Central memory CD8-positive, alpha-beta T cell (primary cell): ENCODE results near the gene ZMYND8.

Source experiments
- ATAC-seq: fragments of 150-1000 bp; cut with Tn5 transposase; replicated peaks from 2 replicates; pipeline ENCODE4 v1.10.0; 2022; ENCODE audit warnings: mild to moderate bottlenecking, moderate FRiP score, moderate number of reproducible peaks; ENCODE audit not compliant: poor library complexity, severe bottlenecking; ENCODE audit errors: extremely low read depth
- DNase-seq, 2 donors: peaks; one replicate each; pipeline ENCODE4 v3.0.0; 2021; ENCODE audit warnings: low spot score in 2 of 2
- H3K27ac Mint-ChIP-seq: one replicate; pipeline ENCODE4 v1.8.0; 2022; ENCODE audit warnings: low read depth, mild to moderate bottlenecking, moderate library complexity, mixed read lengths
- H3K27me3 Mint-ChIP-seq: one replicate; pipeline ENCODE4 v1.8.0; 2022; ENCODE audit warnings: mixed read lengths
- H3K36me3 Mint-ChIP-seq: one replicate; pipeline ENCODE4 v1.8.0; 2022; ENCODE audit warnings: mild to moderate bottlenecking, moderate library complexity, mixed read lengths; ENCODE audit not compliant: insufficient read depth
- H3K4me1 Mint-ChIP-seq: one replicate; pipeline ENCODE4 v1.8.0; 2022; ENCODE audit warnings: mixed read lengths
- H3K4me3 Mint-ChIP-seq: one replicate; pipeline ENCODE4 v1.8.0; 2022; ENCODE audit warnings: mild to moderate bottlenecking, moderate library complexity, mixed read lengths
- H3K9me3 Mint-ChIP-seq: one replicate; pipeline ENCODE4 v1.8.0; 2022; ENCODE audit warnings: mixed read lengths

The ZMYND8 gene

GRCh38 chr20:47239719-47240067, 116.8 kb downstream of the ZMYND8 start:
- Mint-ChIP-seq H3K27me3 (no peaks in the 10 kb centered on the region), H3K4me3 (no peak overlapping the region), H3K36me3 (peaks cover 48% of the 10 kb centered on the region), H3K27ac (no peak overlapping the region), H3K9me3 (no peaks in the 10 kb centered on the region), H3K4me1 (peaks cover 9% of the 10 kb centered on the region)
- DNase-seq (no peak), ATAC-seq (no peak)

GRCh38 chr20:47238780-47239718, 117.5 kb downstream of the ZMYND8 start:
- Mint-ChIP-seq H3K36me3 (peaks cover 53% of the 10 kb centered on the region), H3K4me1 (peaks cover 6% of the 10 kb centered on the region), H3K27me3 (no peaks in the 10 kb centered on the region), H3K9me3 (no peaks in the 10 kb centered on the region), H3K4me3 (no peak overlapping the region), H3K27ac (no peak overlapping the region)
- ATAC-seq (no peak), DNase-seq (no peak)

DNA sequence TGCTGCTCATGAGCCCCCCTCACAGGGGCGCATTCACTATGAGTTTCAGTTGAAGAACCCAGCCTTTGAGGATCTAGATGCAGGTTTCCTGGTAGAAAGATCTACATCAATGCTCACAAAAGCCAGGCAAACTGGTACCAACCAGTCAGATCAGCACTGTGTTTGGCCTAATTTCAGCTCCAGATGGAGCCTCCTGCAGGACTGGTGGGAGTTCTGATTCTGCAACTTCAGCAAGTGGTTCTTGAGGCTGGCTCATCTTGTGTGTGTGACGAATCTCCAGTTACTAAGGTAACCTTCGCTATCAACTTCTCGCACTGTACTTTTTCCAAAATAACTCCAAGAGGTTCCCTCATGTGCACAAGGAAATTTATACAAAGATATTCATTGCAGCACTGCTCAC, 118.8 kb downstream of the ZMYND8 start:
- H3K4me3 Mint-ChIP-seq = no peak overlapping the region

GRCh38 chr20:47236639-47236900, 119.9 kb downstream of the ZMYND8 start:
- DNase-seq (no peak), ATAC-seq (no peak)
- no peak overlapping the region for H3K4me3 Mint-ChIP-seq
- H3K27ac Mint-ChIP-seq = no peak overlapping the region
- H3K27me3 Mint-ChIP-seq = no peaks in the 10 kb centered on the region
- no peaks in the 10 kb centered on the region for H3K4me1 Mint-ChIP-seq
- H3K36me3 Mint-ChIP-seq = peaks cover 55% of the 10 kb centered on the region
- no peaks in the 10 kb centered on the region for H3K9me3 Mint-ChIP-seq

More for the DNA sequence above, 118.8 kb downstream of the ZMYND8 start:
- Mint-ChIP-seq H3K4me1 (no peaks in the 10 kb centered on the region), H3K27me3 (no peaks in the 10 kb centered on the region), H3K36me3 (peaks cover 51% of the 10 kb centered on the region), H3K9me3 (no peaks in the 10 kb centered on the region), H3K27ac (no peak overlapping the region)
- ATAC-seq (no peak), DNase-seq (no peak)

- H3K9me3 Mint-ChIP-seq = no peaks in the 10 kb centered on the region
- H3K4me1 Mint-ChIP-seq = no peaks in the 10 kb centered on the region
- DNase-seq (no peak), ATAC-seq (no peak)
- no peak overlapping the region for H3K27ac Mint-ChIP-seq
- peaks cover 56% of the 10 kb centered on the region for H3K36me3 Mint-ChIP-seq
- no peak overlapping the region for H3K4me3 Mint-ChIP-seq
- H3K27me3 Mint-ChIP-seq = no peaks in the 10 kb centered on the region
Observed at GRCh38 chr20:47235853-47236638, 120.5 kb downstream of the ZMYND8 start.

DNA sequence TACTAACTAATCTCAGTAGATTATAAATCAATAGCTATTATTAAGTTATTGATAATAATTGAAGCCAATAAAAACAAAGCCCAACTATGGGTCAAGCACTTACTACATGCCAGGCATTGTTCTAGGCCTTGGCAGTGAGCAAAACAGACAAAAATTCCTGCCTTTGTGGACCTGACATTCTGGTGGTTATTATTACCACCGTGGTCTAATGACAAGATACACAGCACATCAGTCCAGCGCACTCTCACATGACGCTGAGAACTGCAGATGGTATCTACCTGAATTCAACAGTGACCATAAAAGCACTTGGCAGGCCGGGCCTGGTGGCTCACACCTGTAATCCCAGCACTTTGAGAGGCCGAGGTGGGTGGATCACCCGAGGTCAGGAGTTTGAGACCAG, 121.4 kb downstream of the ZMYND8 start:
- Mint-ChIP-seq H3K27ac (no peak overlapping the region), H3K9me3 (no peaks in the 10 kb centered on the region), H3K4me1 (no peaks in the 10 kb centered on the region), H3K4me3 (no peak overlapping the region), H3K36me3 (peaks cover 61% of the 10 kb centered on the region), H3K27me3 (no peaks in the 10 kb centered on the region)
- DNase-seq = no peak
- ATAC-seq = no peak

- no peaks in the 10 kb centered on the region for H3K27me3 Mint-ChIP-seq
- no peak overlapping the region for H3K4me3 Mint-ChIP-seq
- H3K36me3 Mint-ChIP-seq = peaks cover 63% of the 10 kb centered on the region
- no peak for ATAC-seq
- no peak overlapping the region for H3K27ac Mint-ChIP-seq
- H3K9me3 Mint-ChIP-seq = no peaks in the 10 kb centered on the region
- no peak for DNase-seq
- H3K4me1 Mint-ChIP-seq = no peaks in the 10 kb centered on the region
Observed at GRCh38 chr20:47233333-47234188, 122.9 kb downstream of the ZMYND8 start.

DNA sequence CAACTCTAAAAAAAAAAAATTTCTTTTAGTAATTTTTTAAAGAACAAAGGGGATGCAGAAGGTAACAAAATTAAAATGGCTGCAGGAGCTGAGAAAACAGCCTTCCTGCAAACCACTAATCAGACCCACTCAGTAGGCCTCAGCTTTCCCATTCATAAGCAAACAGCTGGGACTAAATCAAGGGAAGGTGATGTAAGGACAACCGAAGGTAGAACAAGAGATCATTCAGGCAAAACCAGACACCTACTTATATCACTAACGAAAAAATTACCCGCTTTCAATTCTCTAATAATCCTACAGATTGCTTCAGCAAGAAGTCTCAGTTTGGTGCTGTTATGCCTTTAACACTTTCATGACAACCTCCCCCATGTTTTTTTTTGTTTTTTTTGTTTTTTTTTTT, 124.0 kb downstream of the ZMYND8 start:
- Mint-ChIP-seq H3K36me3 (peaks cover 58% of the 10 kb centered on the region), H3K4me3 (no peak overlapping the region), H3K4me1 (no peaks in the 10 kb centered on the region), H3K27ac (no peak overlapping the region), H3K27me3 (no peaks in the 10 kb centered on the region), H3K9me3 (no peaks in the 10 kb centered on the region)
- ATAC-seq = no peak
- DNase-seq = no peak

- Mint-ChIP-seq H3K27me3 (no peaks in the 10 kb centered on the region), H3K9me3 (no peaks in the 10 kb centered on the region), H3K4me3 (no peak overlapping the region), H3K4me1 (no peaks in the 10 kb centered on the region), H3K27ac (no peak overlapping the region), H3K36me3 (peaks cover 59% of the 10 kb centered on the region)
- ATAC-seq (no peak), DNase-seq (no peak)
Observed at GRCh38 chr20:47231382-47232039, 125.0 kb downstream of the ZMYND8 start.

DNA sequence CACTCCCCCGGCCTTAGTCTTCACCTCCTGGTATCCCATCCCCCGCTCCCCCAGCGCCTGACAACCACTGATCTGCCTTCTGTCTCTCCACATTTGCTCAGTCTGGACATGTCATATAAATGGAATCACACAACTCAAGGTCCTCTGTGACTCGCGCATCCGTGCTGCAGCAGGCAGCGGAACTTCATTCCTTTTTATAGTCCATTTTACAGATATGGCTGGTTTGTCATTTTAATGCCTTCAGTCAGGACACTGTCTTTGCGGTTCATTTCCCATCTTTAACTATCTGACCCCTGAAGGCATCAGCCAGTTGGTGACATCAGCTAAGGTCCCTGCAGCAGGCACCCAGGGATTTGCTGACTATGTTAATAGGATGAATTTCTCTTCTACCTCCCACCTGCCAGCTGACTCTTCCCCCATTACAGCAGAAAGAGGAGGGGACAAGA, 125.7 kb downstream of the ZMYND8 start:
- peaks cover 57% of the 10 kb centered on the region for H3K36me3 Mint-ChIP-seq
- H3K4me3 Mint-ChIP-seq = no peak overlapping the region
- H3K27ac Mint-ChIP-seq = no peak overlapping the region
- no peak for ATAC-seq
- H3K4me1 Mint-ChIP-seq = no peaks in the 10 kb centered on the region
- H3K27me3 Mint-ChIP-seq = no peaks in the 10 kb centered on the region
- H3K9me3 Mint-ChIP-seq = no peaks in the 10 kb centered on the region
- DNase-seq = no peak

- H3K27ac Mint-ChIP-seq = no peak overlapping the region
Observed at GRCh38 chr20:47228654-47229053, 127.8 kb downstream of the ZMYND8 start.

GRCh38 chr20:47227576-47227975, 128.9 kb downstream of the ZMYND8 start:
- peaks cover 51% of the 10 kb centered on the region for H3K36me3 Mint-ChIP-seq

More at GRCh38 chr20:47228654-47229053, 127.8 kb downstream of the ZMYND8 start:
- Mint-ChIP-seq H3K9me3 (no peaks in the 10 kb centered on the region), H3K27me3 (no peaks in the 10 kb centered on the region), H3K4me1 (no peaks in the 10 kb centered on the region), H3K4me3 (no peak overlapping the region), H3K36me3 (peaks cover 54% of the 10 kb centered on the region)
- no peak for DNase-seq
- ATAC-seq = no peak

More at GRCh38 chr20:47227576-47227975, 128.9 kb downstream of the ZMYND8 start:
- Mint-ChIP-seq H3K9me3 (no peaks in the 10 kb centered on the region), H3K27me3 (no peaks in the 10 kb centered on the region), H3K4me3 (no peak overlapping the region), H3K27ac (no peak overlapping the region), H3K4me1 (peaks cover 1% of the 10 kb centered on the region)
- no peak for DNase-seq
- no peak for ATAC-seq
